ENCODE data around the gene ZNF385B. TPM values are rescaled to one million over a fixed set of nuclear protein-coding genes. Genes with fewer than 3 reads are reported as not detected.

The ZNF385B gene
- total RNA-seq, 2 donors from 2014 or later = 5.3 to 18.1 TPM

GRCh38 chr2:179513181-179513580 is 348.2 kb downstream of the ZNF385B start:
- no peak for TF ChIP-seq CTCF (conservative IDR thresholded peaks at IDR 0.05)
- Histone ChIP-seq H3K36me3 (ENCODE audit: control insufficient read depth, insufficient read depth, low read length) (no peaks in the 10 kb centered on the region), H3K4me1 (ENCODE audit: control insufficient read depth, insufficient read depth, low read length) (peaks cover 3% of the 10 kb centered on the region), H3K27me3 (ENCODE audit: control insufficient read depth, insufficient read depth, low read length, poor library complexity, severe bottlenecking) (no peaks in the 10 kb centered on the region), H3K9me3 (ENCODE audit: control insufficient read depth, low read length) (peaks cover 6% of the 10 kb centered on the region), H3K4me3 (ENCODE audit: low read length) (no peak overlapping the region), H3K9ac (ENCODE audit: extremely low read depth, low read length, poor library complexity, severe bottlenecking) (no peak overlapping the region), H3K27ac (ENCODE audit: low read depth, low read length) (no peak overlapping the region)
- Mint-ChIP-seq H3K9me3 (peaks cover 13% of the 10 kb centered on the region), H3K27ac (no peak overlapping the region), H3K4me3 (no peak overlapping the region), H3K4me1 (peaks cover 13% of the 10 kb centered on the region), H3K27me3 (ENCODE audit: insufficient read depth) (no peaks in the 10 kb centered on the region), H3K36me3 (ENCODE audit: low read depth) (no peaks in the 10 kb centered on the region)
- 100% methylated on average over 1 of the region's 1 CpG; no CpG with 5 or more reads in 1 of the 2 experiments for WGBS, 2 experiments (ENCODE audit: insufficient coverage in 1 of 2, insufficient read length in 1 of 2)
- DNase-seq = no peak

GRCh38 chr2:179512281-179513035 is 349.0 kb downstream of the ZNF385B start:
- Histone ChIP-seq H3K36me3 (ENCODE audit: control insufficient read depth, insufficient read depth, low read length) (no peaks in the 10 kb centered on the region), H3K4me1 (ENCODE audit: control insufficient read depth, insufficient read depth, low read length) (peaks cover 3% of the 10 kb centered on the region), H3K9ac (ENCODE audit: extremely low read depth, low read length, poor library complexity, severe bottlenecking) (no peak overlapping the region), H3K4me3 (ENCODE audit: low read length) (no peak overlapping the region), H3K27ac (ENCODE audit: low read depth, low read length) (no peak overlapping the region), H3K9me3 (ENCODE audit: control insufficient read depth, low read length) (peaks cover 6% of the 10 kb centered on the region), H3K27me3 (ENCODE audit: control insufficient read depth, insufficient read depth, low read length, poor library complexity, severe bottlenecking) (no peaks in the 10 kb centered on the region)
- DNase-seq = no peak
- no peaks in the 10 kb centered on the region for H3K27me3 Mint-ChIP-seq (ENCODE audit: insufficient read depth)
- WGBS, 2 experiments (ENCODE audit: insufficient coverage in 1 of 2, insufficient read length in 1 of 2) = 93 to 100% methylated on average over 1 of the region's 1 CpG
- peaks cover 13% of the 10 kb centered on the region for H3K9me3 Mint-ChIP-seq
- peaks cover 16% of the 10 kb centered on the region for H3K4me1 Mint-ChIP-seq
- no peak overlapping the region for H3K4me3 Mint-ChIP-seq
- TF ChIP-seq CTCF (conservative IDR thresholded peaks at IDR 0.05) = no peak
- H3K36me3 Mint-ChIP-seq (ENCODE audit: low read depth) = no peaks in the 10 kb centered on the region
- no peak overlapping the region for H3K27ac Mint-ChIP-seq

- Histone ChIP-seq H3K27ac (ENCODE audit: low read depth, low read length) (no peak overlapping the region), H3K4me1 (ENCODE audit: control insufficient read depth, insufficient read depth, low read length) (peaks cover 3% of the 10 kb centered on the region), H3K4me3 (ENCODE audit: low read length) (no peak overlapping the region), H3K36me3 (ENCODE audit: control insufficient read depth, insufficient read depth, low read length) (no peaks in the 10 kb centered on the region), H3K27me3 (ENCODE audit: control insufficient read depth, insufficient read depth, low read length, poor library complexity, severe bottlenecking) (no peaks in the 10 kb centered on the region), H3K9ac (ENCODE audit: extremely low read depth, low read length, poor library complexity, severe bottlenecking) (no peak overlapping the region), H3K9me3 (ENCODE audit: control insufficient read depth, low read length) (peaks cover 6% of the 10 kb centered on the region)
- DNase-seq = no peak
- TF ChIP-seq CTCF (conservative IDR thresholded peaks at IDR 0.05) = no peak
- Mint-ChIP-seq H3K27ac (no peak overlapping the region), H3K4me3 (no peak overlapping the region), H3K9me3 (peaks cover 13% of the 10 kb centered on the region), H3K4me1 (peaks cover 11% of the 10 kb centered on the region), H3K36me3 (ENCODE audit: low read depth) (no peaks in the 10 kb centered on the region), H3K27me3 (ENCODE audit: insufficient read depth) (no peaks in the 10 kb centered on the region)
- 69 to 100% methylated on average over 2 to 4 of the region's 4 CpGs for WGBS, 2 experiments (ENCODE audit: insufficient coverage in 1 of 2, insufficient read length in 1 of 2)
Observed at GRCh38 chr2:179511105-179511789, 350.2 kb downstream of the ZNF385B start.

All from endodermal cell (in vitro differentiated cells).